K562 (cell line): Measurements from ENCODE around the gene TLE6. TPM values are rescaled to one million over a fixed set of nuclear protein-coding genes. Genes with fewer than 3 reads are reported as not detected.

Source experiments
- ATF1 ChIP-seq, 2 experiments: fragments of 450-650 bp in 1 of 2; IDR thresholded peaks; 2 replicates each; pipeline ENCODE4 v1.6.1; 2016; ENCODE audit warnings: missing compliant biosample characterization in 1 of 2, missing genetic modification characterization in 1 of 2
- BCLAF1 ChIP-seq, 2 experiments: fragments of 450-650 bp in 1 of 2; IDR thresholded peaks; 2 replicates each; pipeline ENCODE4 v1.6.1; 2011 to 2017; ENCODE audit warnings: low read depth in 2 of 2, antibody characterized with exemption in 1 of 2, borderline replicate concordance in 1 of 2, low read length in 1 of 2, mild to moderate bottlenecking in 1 of 2, mixed read lengths in 1 of 2; ENCODE audit not compliant: control insufficient read depth in 1 of 2
- FOXJ3 ChIP-seq: sonication (generic); formaldehyde crosslinking; IDR thresholded peaks from 2 replicates; pipeline ENCODE4 v1.4.0; 2020; ENCODE audit warnings: mild to moderate bottlenecking, missing genetic modification reagents
- HMG20A ChIP-seq: fragments of 450-650 bp; formaldehyde crosslinking; conservative IDR thresholded peaks from 2 replicates; pipeline ENCODE4 v1.4.0; 2020; ENCODE audit warnings: mild to moderate bottlenecking, mixed read lengths
- HMGN3 ChIP-seq: IDR thresholded peaks from 2 replicates; pipeline ENCODE4 v1.6.1; 2011; ENCODE audit warnings: borderline replicate concordance, low read depth, mild to moderate bottlenecking, mixed read lengths, low read length; ENCODE audit not compliant: insufficient read length; ENCODE audit errors: extremely low read depth
- NRF1 ChIP-seq, 2 experiments: fragments of 450-650 bp; IDR thresholded peaks in 1 of 2; conservative IDR thresholded peaks in 1 of 2; 2 replicates each; pipeline ENCODE4 v1.6.1; 2014; ENCODE audit warnings: mild to moderate bottlenecking in 2 of 2
- POU5F1 ChIP-seq: fragments of 150-350 bp; IDR thresholded peaks from 2 replicates; pipeline ENCODE4 v1.6.1; 2014; ENCODE audit warnings: borderline replicate concordance, low read length, low read depth, mild to moderate bottlenecking; ENCODE audit not compliant: partially characterized antibody
- PRMT5 ChIP-seq: sonication (generic); formaldehyde crosslinking; IDR thresholded peaks from 2 replicates; pipeline ENCODE4 v1.5.0; 2020; ENCODE audit warnings: missing genetic modification reagents
- TAF1 ChIP-seq: IDR thresholded peaks from 2 replicates; pipeline ENCODE4 v1.6.1; 2011; ENCODE audit warnings: mild to moderate bottlenecking, low read length, moderate library complexity; ENCODE audit not compliant: insufficient read depth, control insufficient read depth, severe bottlenecking; ENCODE audit errors: extremely low read depth
- ZC3H4 ChIP-seq: sonication (generic); formaldehyde crosslinking; IDR thresholded peaks from 2 replicates; pipeline ENCODE4 v1.9.0; 2021; ENCODE audit warnings: missing genetic modification reagents, borderline replicate concordance
- ZNF165 ChIP-seq: fragments of 250-450 bp; sonication (Bioruptor Pico); IDR thresholded peaks from 2 replicates; pipeline ENCODE4 v1.4.0; 2020; ENCODE audit warnings: borderline replicate concordance
- ZNF77 ChIP-seq: fragments of 250-450 bp; sonication (Bioruptor Pico); IDR thresholded peaks from 2 replicates; pipeline ENCODE4 v1.5.0; 2020
- polyA plus RNA-seq, 8 experiments: library from polyadenylated mRNA; depleted of rRNA in 4 of 8; stranded (reverse) in 5 of 8; unstranded in 3 of 8; fragments of >200 nt; fragmentation: Nextera tagmentation in 2 of 8; fragmentation: Illumina TruSeq in 1 of 8; extraction: Ambion mirVana in 2 of 8; extraction: Trizol in 1 of 8; gene quantifications; 2 replicates each; pipeline versions ENCODE4 v1.2.1 to v1.2.3, GENCODE V29; 2011 to 2014; ENCODE audit warnings: inconsistent platforms in 1 of 8, missing spikeins in 1 of 8
- total RNA-seq, 7 experiments: library from RNA; depleted of rRNA in 6 of 7; stranded (reverse); fragments of >200 nt in 6 of 7; fragmentation: Illumina TruSeq in 2 of 7; extraction: Trizol in 2 of 7; gene quantifications; 2 replicates each; pipeline versions ENCODE4 v1.2.1 to v1.2.3, GENCODE V29; 2011 to 2021; ENCODE audit warnings: low replicate concordance in 1 of 7
- TF ChIP-seq, protein P1 (sequence below): sonication (generic); formaldehyde crosslinking; IDR thresholded peaks from 2 replicates; pipeline ENCODE4 v1.8.1; 2022; ENCODE audit warnings: missing genetic modification reagents
- TF ChIP-seq, protein P2 (sequence below), 3 experiments: fragments of 200-800 bp in 1 of 3; fragments of 250-450 bp in 1 of 3; fragments of 450-650 bp in 1 of 3; sonication (Bioruptor Pico) in 1 of 3; sonication (Bioruptor generic) in 1 of 3; formaldehyde crosslinking in 1 of 3; IDR thresholded peaks; 2 replicates each; pipeline versions ENCODE4 v1.6.1 to v1.8.0; 2016 to 2022; ENCODE audit warnings: mild to moderate bottlenecking in 2 of 3, missing genetic modification characterization in 2 of 3, missing compliant biosample characterization in 1 of 3, moderate library complexity in 1 of 3

The TLE6 gene
- total and polyA plus RNA-seq, 9 of the 15 experiments (the other 6 are each of a cell fraction or from before 2014, with no cell fraction given): 1.1 to 6.1 (median 2.5) TPM

GRCh38 chr19:3041761-3042620, 64.6 kb downstream of the TLE6 start (continued):
- no peak for TF ChIP-seq HMGN3
- no peak for TF ChIP-seq ATF1 (CRISPR knock-in tag; IDR thresholded peaks at IDR 0.05)
- TF ChIP-seq ATF1 (tag; IDR thresholded peaks at IDR 0.05): no peak
- no peak for TF ChIP-seq POU5F1
- TF ChIP-seq BCLAF1 (IDR thresholded peaks at IDR 0.05; ENCODE audit: borderline replicate concordance in 1 of 2, control insufficient read depth in 1 of 2, low read depth in 2 of 2, low read length in 1 of 2): no peak
- TF ChIP-seq NRF1 (conservative IDR thresholded peaks at IDR 0.05 in 1 of 2, IDR thresholded peaks at IDR 0.05 in 1 of 2): no peak
- TF ChIP-seq, protein P1, sequence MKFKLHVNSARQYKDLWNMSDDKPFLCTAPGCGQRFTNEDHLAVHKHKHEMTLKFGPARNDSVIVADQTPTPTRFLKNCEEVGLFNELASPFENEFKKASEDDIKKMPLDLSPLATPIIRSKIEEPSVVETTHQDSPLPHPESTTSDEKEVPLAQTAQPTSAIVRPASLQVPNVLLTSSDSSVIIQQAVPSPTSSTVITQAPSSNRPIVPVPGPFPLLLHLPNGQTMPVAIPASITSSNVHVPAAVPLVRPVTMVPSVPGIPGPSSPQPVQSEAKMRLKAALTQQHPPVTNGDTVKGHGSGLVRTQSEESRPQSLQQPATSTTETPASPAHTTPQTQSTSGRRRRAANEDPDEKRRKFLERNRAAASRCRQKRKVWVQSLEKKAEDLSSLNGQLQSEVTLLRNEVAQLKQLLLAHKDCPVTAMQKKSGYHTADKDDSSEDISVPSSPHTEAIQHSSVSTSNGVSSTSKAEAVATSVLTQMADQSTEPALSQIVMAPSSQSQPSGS (CRISPR knock-in tag): no peak
- TF ChIP-seq ZC3H4: no peak
- TF ChIP-seq FOXJ3: no peak
- no peak for TF ChIP-seq PRMT5 (CRISPR knock-in tag)
- no peak for TF ChIP-seq ZNF77 (CRISPR knock-in tag)
- TF ChIP-seq ZNF165 (CRISPR knock-in tag): no peak
- TF ChIP-seq, protein P2, sequence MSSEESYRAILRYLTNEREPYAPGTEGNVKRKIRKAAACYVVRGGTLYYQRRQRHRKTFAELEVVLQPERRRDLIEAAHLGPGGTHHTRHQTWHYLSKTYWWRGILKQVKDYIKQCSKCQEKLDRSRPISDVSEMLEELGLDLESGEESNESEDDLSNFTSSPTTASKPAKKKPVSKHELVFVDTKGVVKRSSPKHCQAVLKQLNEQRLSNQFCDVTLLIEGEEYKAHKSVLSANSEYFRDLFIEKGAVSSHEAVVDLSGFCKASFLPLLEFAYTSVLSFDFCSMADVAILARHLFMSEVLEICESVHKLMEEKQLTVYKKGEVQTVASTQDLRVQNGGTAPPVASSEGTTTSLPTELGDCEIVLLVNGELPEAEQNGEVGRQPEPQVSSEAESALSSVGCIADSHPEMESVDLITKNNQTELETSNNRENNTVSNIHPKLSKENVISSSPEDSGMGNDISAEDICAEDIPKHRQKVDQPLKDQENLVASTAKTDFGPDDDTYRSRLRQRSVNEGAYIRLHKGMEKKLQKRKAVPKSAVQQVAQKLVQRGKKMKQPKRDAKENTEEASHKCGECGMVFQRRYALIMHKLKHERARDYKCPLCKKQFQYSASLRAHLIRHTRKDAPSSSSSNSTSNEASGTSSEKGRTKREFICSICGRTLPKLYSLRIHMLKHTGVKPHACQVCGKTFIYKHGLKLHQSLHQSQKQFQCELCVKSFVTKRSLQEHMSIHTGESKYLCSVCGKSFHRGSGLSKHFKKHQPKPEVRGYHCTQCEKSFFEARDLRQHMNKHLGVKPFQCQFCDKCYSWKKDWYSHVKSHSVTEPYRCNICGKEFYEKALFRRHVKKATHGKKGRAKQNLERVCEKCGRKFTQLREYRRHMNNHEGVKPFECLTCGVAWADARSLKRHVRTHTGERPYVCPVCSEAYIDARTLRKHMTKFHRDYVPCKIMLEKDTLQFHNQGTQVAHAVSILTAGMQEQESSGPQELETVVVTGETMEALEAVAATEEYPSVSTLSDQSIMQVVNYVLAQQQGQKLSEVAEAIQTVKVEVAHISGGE (CRISPR knock-in tag; IDR thresholded peaks at IDR 0.05): no peak
- TF ChIP-seq TAF1: no peak
- TF ChIP-seq HMG20A (CRISPR knock-in tag): no peak
